K562 treated with DMSO at 1 percent for 4 hours (cell line): ENCODE measurements around the gene AKAP12. TPM values are rescaled to one million over a fixed set of nuclear protein-coding genes. Genes with fewer than 3 reads are reported as not detected.

Experiments used
- total RNA-seq: library from RNA; unstranded; fragments of 300-600 nt; gene quantifications from 2 replicates; pipeline ENCODE4 v1.2.3, GENCODE V29; 2022; ENCODE audit not compliant: insufficient read depth

Gene AKAP12, protein sequence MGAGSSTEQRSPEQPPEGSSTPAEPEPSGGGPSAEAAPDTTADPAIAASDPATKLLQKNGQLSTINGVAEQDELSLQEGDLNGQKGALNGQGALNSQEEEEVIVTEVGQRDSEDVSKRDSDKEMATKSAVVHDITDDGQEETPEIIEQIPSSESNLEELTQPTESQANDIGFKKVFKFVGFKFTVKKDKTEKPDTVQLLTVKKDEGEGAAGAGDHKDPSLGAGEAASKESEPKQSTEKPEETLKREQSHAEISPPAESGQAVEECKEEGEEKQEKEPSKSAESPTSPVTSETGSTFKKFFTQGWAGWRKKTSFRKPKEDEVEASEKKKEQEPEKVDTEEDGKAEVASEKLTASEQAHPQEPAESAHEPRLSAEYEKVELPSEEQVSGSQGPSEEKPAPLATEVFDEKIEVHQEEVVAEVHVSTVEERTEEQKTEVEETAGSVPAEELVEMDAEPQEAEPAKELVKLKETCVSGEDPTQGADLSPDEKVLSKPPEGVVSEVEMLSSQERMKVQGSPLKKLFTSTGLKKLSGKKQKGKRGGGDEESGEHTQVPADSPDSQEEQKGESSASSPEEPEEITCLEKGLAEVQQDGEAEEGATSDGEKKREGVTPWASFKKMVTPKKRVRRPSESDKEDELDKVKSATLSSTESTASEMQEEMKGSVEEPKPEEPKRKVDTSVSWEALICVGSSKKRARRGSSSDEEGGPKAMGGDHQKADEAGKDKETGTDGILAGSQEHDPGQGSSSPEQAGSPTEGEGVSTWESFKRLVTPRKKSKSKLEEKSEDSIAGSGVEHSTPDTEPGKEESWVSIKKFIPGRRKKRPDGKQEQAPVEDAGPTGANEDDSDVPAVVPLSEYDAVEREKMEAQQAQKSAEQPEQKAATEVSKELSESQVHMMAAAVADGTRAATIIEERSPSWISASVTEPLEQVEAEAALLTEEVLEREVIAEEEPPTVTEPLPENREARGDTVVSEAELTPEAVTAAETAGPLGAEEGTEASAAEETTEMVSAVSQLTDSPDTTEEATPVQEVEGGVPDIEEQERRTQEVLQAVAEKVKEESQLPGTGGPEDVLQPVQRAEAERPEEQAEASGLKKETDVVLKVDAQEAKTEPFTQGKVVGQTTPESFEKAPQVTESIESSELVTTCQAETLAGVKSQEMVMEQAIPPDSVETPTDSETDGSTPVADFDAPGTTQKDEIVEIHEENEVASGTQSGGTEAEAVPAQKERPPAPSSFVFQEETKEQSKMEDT (N-terminal part only)
- total RNA-seq = not detected in 2 replicates

DNA sequence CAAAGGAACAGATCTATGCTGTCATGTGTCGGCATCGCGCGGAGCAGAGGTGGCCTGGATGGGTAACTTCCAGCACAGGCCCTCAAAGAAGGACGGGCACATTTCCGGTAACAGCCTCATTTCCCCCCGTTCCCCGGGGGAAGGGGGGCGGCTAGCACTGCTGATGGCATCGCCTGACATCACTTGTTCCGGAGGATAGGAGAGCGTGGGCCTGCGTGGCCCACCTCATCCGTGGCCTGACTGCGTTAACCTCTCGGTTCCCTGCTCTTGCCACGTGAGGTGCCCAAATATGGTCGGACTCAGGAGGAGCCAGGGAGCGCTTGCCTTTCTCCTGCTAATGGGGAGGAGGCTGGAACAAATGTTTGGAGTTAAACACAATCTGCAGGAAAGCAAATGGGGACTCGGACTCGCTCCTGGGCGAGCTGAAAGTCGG is at the start of gene AKAP12:
TSS of gene AKAP12 (plus strand) at position 365 of the 433 bp plus-strand sequence. CDS start 596 bp downstream, outside the sequence.

DNA sequence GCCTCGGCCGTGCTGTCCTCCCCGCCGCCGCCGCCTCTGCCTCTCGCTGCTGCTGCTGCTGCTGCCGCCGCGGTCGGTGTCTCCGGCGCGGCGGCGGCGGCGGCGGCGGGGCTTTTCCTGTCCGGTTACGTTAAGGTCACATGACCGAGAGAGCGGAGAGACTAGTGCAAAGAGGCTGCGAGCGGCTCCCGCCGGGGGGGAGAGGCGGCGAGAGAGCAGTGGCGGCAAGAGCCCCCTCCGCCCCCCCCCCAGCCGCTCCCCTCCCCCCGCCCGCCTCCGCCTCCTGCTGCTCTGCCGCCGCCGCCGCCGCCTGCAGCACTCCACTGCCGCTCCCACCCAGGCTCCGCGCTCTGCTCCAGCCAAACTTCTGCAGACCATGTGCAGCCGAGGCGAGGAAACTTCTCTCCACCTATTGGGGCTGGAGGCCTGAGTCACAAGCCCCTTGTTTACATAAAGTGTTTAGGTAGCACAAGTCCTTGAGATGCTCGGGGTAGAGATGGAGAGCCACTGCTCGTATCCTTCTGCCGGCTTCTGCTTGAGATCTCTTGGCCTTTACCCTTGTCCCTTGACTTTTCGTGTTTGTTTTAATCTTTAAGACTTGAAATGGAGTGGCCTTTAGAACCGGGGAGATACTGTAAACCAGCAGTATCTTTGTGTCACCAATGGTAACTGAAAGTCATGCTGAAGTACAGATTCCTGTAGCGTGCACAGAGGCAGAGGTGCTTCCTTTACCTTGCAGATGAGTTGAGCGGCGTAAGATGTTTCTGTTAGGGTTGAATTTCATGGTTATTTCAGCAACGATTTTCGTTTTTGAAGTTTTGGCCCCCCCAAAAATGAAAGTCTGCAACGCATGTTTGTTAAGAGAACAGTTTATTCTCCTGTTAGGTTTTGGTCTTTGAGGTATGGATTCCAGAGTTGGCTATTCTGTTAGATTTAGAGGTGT is 152.0 kb downstream of the AKAP12 start, which contains the start of gene ZBTB2:
TSS of gene ZBTB2 (minus strand) at position 89 of the 943 bp plus-strand sequence. CDS start 17,922 bp downstream, outside the sequence.

Other genes with a start within 250 kb of the AKAP12 start
- 3.6 and 6.6 TPM in 2 replicates for gene ZBTB2, start 151.6 kb downstream of the AKAP12 start, total RNA-seq
- 17.5 and 21.0 TPM in 2 replicates for gene RMND1, start 212.2 kb downstream of the AKAP12 start, total RNA-seq